Stimulated activated CD4-positive, alpha-beta T cell treated with anti-CD3 and anti-CD28 coated beads, TNF-alpha, amount 100 ng/mL, for 1 hour (primary cell): Measurements from ENCODE around the gene PDHA2.
"Not testable (repeated sequence)": the region's sequence is repeated elsewhere in the genome, so short reads cannot be mapped to it uniquely, and the experiment has no call there.

Experiments used
- DNase-seq, 3 donors: peaks; one replicate each; pipeline ENCODE4 v3.0.0-alpha.2; 2020; ENCODE audit warnings: low read depth in 3 of 3, low spot score in 1 of 3

PDHA2 gene

DNA sequence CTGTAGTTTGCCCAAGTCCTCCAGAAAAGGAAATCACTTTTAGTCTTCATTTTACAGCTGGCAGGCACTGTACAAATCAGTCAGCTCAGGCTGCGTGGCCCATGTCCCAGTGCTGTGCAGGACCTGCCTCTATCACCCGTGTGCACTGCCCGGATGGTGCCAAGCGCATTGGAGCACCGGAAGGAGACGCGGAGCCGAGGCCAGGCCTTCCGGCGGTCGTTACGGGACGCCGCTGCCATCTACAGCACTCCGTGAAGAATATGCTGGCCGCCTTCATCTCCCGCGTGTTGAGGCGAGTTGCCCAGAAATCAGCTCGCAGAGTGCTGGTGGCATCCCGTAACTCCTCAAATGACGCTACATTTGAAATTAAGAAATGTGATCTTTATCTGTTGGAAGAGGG is at the start of gene PDHA2:
Gene PDHA2 (plus strand): TSS at position 203 of the 400 bp plus-strand sequence. CDS start 58 bp downstream, at position 261.
- DNase-seq, result no peak

DNA sequence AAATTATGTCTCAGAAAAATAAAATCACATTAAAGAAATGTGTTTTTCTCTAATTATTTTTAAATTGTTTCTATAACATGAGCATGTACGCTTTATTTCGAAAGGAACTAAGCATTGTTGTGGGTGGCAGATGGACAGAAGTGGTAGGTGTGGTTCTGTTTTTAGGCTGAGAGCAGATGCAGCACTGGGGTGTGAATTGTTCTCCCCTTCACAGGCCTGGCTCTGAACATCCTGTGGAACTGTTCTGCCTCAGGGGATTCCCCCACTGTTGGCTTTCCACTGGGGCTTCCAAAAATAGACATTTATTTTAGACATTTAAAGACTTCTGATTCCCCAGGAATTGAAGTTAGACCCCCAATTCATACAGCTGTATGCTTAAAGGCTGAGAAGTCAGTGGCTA is 41.9 kb upstream of the PDHA2 start:
- DNase-seq, result no peak

DNA sequence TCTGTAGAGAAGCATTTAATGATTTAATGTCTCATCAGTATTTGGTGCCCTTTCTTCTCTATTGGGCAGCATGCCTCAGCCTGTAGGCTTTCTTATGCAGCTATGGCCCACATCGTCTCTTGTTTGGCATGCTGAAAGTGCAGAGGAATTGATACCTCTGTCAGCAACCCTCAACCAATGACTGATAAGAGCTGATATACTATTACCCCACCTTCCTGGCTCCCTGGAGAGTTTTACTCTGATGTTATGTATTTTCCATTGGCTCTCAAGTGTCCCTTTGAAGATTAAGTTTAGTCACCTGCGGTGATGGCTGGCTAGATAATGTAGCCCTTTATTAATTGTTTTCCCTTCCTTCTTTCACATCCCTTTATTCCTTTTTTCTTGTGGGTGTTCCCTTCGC is 41.2 kb upstream of the PDHA2 start:
- no peak for DNase-seq

DNA sequence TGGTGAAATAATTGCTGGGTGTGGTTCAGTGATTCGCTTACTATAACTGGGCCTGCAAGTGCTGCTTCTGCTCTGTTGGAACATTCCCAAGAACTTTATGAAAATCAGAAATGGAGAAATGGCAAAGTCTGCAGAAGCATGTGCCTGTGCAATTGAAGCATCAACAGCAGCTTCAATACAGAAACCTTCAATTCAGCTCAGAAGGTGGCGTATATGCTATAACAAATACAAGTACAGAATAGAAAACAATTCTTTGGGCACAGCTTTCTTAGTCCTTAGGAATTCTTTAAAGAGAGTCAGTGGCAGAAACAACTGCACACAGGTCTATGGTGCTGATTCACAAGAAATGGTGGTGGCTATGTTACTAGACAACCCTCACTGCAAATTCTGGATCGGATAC is 18.0 kb upstream of the PDHA2 start:
- DNase-seq, result no peak

DNA sequence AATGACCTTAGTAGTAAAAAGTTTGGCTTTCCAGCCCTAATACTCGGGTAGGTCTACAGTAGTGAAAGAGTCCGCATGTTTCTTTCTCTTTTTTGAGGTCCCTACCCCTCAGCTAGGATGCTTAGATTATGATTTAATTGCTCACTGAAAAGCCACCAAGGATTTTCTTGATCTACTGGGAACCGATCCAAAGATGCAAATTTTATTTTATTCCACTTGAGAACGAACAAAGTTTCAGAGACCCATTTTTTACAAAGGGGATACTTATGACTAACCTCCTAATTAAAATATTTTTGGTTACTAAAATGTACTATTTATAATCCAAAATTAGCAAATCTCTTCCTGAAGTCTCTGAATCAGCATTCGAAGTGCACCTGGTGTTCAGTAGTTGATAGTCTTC is 14.3 kb upstream of the PDHA2 start:
- DNase-seq, result no peak

DNA sequence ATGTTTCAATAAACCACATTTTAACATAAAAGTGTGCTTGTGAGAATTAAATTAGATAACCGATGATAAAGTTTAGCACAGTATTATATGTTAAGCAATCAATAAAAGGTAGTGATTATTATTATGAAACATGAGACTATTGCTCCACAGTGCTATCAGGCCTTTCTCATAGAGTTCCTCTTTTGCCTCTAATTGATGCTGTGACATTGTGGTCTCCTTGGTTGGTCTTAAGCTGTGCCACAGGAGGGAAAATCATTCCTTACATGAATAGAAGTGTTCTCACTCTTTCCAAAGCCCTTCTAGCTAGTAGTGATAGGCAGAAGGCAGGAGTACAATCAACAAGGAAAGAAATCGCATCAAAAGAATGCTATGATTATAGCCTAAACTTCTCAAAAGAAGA is 9.2 kb upstream of the PDHA2 start:
- DNase-seq, result no peak

DNA sequence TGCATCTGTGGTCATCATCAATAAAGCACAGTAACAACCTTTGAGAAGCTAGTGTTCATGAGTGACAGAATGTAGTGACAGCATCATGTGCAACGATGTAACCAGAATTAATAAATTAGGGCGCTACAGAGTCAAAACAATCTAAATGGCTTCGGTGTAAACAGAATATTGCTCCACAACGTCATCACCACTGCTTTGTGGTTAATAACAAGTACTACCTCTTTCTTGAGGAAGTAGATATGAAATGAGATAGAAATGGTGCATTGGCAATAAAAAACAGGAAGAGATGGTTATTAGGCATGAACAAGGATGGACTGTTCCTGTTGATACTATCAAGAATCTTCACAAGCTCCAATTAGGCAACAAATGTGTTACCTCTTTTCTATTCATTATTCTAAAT is 8.7 kb upstream of the PDHA2 start:
- no peak for DNase-seq

DNA sequence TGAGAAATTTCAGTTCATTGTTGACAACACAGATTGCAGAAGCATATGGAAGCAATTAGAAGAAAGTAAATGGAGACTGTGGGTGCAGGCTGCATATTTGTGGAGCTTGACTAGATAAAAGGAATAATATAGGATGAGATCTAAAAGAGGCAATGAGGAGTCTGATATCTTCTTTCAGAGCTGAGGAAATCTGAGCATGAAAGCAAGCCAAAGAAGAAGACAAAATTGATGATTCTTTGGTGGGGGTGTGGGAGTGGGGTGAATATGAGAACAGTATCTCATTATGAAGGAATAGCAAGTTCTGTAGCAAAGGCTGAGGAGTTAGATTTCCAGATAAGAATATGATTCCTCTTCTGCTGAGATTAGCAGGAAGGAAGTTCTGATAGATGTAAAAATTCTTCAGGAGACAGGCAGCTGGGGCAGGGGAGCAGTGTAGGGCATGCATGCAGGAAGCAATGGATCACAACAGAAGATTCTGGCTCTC is 6.1 kb upstream of the PDHA2 start:
- no peak for DNase-seq

DNA sequence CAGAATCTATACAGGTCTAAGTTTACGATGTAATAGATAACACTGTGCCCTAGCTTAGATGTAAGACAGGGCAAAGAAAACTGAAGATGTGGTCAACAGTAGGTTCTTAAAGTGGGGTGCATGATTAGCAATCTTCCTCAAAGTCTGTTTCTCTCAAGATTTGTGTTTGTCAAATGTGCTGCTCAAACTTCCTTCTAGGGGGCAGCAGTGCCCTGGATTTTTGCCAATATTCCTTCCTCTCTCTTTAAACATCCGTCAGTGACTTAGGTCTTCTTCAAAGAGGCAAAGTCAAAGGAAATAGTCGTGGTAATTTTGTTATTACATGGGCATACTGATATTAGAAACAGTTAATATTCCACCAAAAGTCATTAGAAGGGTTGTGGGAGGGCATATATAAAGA is 4.2 kb upstream of the PDHA2 start:
- no peak for DNase-seq

DNA sequence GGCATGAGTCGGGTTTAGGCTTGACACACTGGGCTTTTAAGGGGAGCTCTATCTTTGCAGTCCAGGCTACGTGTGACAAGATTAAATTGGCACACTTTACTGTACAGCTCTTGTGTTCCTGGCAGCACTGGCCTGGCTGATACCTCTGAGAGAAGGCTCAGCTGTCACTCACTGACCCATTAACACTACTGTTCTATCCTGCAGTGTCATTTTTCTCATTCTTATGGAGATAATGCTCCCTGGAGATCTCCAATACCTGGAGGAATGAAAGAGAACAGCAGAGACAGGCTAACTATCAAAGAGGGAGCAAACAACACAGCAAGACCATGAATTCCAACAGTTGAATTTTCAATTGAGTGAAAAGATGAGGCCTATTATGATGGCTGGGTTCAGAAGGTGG is 1.7 kb upstream of the PDHA2 start:
- no peak for DNase-seq

DNA sequence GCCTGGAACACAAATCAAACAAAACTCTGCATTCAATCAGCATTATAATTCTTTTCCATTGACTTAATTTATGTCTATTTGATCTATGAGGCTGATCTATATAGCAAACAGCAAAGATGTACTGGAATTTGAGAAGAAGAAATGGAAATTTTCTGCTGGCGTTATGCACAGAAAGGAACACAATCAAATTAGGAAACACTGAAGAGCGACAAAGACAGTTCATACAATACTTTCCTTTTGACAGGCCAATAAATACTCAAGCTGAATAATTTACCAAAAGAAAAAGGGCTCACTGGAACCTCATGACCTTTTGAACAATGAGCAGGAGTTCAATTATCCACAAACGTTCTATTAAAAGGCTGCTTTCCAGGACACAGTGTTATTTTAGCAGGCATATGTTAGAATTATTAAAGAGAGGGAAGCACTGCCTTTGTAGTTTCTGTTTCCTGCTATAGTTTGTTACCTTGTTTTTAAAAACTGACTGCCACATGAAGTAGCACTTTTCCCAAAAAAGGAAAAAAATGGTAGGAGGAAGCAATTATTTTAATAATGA is 8.1 kb downstream of the PDHA2 start:
- DNase-seq, result no peak

DNA sequence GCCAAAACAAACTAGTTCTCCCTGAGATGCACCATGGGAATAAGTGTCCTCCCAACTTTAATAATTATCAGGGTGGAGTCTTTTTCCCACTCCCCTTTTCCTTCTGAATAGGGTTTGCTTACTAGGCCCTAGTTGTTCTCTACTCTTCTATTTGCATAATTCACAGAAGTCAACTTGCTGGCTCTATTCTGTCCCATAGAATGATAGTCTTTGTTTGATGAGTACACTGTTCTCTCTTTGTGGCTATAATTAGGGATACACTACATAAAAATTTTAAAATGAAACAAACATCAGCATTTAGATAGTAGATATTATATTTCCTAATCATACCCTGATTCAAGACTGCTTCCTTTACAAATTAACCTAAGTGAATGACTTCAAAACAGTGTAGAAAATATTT is 10.3 kb downstream of the PDHA2 start:
- DNase-seq, result no peak

DNA sequence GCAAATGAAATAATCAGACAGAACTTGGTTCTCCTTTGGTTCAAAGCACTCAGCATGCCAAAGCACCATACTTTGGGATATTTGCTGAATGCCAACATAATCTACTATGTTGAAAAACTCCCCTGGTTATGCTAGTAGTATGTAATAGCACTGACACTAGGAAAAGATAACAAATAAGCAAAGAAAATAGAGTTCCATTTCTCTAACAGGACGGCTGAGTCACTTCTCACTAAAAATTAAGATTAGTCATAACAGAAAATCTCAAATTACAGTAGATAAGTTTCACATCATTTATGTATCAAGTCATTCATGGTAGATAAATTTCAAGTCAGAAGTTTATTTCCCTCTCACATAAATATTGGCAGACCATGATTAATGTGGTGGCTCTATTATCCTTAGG is 17.9 kb downstream of the PDHA2 start:
- no peak for DNase-seq

DNA sequence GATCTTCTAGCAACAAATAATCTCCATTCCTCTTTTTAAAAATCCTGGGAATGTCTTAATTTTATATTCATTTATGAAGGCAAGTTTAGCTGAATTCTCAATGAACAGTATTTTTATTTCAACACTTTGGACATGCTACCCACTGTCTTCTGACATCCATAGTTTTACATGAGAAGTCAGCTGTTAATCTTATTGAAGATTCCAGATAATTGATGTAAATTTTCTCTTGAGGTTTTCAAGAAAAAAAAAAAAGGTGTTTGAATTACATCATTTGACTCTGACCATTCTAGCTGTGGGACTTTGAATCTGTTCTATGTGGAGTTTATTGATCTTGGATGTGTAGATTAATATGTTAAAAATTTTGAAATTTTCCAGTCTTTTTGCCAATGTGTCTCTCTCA is 28.0 kb downstream of the PDHA2 start:
- no peak for DNase-seq

DNA sequence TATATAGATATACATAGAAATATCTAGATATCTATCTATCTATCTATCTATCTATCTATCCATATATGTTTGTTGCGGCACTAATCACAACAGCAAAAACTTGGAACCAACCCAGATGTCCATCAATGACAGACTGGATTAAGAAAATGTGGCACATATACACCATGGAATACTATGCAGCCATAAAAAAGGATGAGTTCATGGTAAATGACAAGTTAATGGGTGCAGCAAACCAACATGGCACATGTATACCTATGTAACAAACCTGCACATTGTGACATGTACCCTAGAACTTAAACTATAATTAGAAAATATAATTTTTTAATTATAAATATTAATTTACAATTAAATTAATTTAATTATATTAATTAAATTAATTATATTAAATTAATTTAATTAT is 29.5 kb downstream of the PDHA2 start:
- DNase-seq, result not testable (repeated sequence)

DNA sequence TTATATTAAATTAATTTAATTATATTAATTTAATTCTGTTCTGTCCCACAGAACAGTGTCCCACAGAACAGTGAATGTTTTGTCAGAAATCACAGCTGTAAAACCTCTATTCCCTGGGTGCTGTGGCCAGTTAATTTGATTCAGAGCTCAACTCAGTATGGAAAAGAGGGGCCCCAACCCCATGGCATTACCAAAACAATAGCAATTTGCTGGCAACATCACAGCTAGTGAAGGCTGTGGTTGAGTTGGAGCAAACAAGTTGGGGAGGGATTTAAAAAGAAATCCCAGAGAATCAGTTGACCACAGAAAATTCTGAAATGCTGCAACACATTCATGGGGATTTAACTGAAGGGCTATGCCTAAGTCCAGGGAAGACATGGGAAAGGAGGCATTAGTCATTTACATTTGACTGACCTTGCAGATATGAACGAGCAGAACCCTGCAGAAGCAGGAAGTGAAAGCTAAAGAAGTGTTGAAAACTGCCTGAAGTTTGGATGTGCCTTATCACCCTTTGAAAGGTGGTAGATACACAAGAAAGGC is 30.1 kb downstream of the PDHA2 start:
- DNase-seq, result no peak

DNA sequence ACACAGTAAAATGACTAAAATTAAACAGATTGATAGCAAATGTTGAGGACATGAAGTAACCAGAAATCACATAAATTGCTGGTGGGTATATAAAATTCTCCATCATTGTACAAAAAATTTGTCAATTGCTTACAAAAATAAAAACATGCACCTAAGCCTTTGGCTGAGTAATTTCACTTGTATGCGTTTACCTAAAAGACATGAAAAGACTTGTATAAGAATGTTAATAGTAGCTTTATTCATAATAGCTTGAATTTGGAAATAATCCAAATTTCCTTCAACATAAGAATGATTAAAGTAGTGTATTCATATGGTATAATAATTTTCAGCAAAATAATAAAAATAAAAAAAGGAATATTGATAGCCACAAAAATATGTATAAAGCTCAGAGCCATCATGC is 37.7 kb downstream of the PDHA2 start:
- no peak for DNase-seq

DNA sequence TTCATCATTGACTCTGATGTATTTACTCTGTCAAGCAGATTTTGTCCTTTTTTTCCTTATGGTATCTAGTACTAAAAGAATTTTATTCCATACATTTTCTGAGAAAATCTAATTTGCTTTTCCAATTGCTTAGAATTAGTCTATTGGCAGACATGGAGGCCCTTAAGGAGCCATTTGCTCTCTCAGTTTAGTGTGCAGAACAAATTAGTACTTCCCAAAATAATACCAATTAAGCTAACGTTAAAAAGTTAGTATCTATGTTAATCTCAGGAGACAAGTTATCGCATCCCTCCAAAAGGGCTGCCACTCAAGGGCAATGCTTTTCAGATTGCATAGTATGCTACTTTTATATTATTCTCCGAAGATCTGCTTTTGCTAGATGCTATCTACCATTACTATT is 47.7 kb downstream of the PDHA2 start:
- DNase-seq, result no peak

DNA sequence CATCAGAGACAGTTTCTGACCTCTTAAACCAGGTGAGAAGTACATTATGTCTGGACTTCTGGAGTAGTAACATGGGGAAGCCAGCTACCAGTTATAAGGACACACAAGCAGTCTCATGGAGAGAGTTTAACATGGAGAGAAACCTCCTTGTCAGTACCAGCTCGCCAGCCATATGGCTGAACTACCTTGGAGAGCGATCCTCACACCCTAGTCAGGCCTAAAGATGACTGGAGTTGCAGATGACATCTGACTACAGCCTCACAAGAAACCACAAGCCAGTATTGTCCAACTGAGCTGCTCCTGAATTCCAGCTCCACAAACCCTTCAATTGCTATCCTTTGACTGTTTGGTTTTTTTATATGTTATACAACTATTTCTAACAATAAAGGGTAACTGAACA is 49.8 kb downstream of the PDHA2 start:
- DNase-seq, result no peak
